HG02981 (cell line): ENCODE data around the gene SMARCA4.

Experiments
- ATAC-seq: cut with Tn5 transposase; IDR thresholded peaks from one replicate; pipeline ENCODE4 v1.9.1; 2021; ENCODE audit warnings: mild to moderate bottlenecking, moderate library complexity; ENCODE audit not compliant: unreplicated experiment

SMARCA4 gene

GRCh38 chr19:11007385-11007784 lies 46.6 kb downstream of the SMARCA4 start:
- ATAC-seq, result no peak

- no peak for ATAC-seq
Measured at GRCh38 chr19:11007962-11008532, 47.2 kb downstream of the SMARCA4 start.

DNA sequence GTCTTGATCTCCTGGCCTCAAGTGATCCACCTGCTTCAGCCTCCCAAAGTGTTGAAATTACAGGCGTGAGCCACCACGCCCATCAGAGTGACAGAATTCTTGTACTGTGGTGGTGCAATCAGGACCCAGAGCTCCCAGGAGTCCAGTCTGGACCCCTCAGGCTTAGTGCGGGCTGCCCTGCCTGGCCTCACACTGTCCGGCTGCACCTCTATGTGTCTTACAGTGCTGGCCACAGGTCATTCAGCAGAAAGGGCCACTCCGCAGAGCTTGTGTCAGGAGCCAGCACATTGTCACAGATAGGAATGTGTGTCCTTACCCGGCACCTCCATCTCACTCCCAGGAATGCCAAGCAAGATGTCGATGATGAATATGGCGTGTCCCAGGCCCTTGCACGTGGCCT lies 49.2 kb downstream of the SMARCA4 start:
- no peak for ATAC-seq

DNA sequence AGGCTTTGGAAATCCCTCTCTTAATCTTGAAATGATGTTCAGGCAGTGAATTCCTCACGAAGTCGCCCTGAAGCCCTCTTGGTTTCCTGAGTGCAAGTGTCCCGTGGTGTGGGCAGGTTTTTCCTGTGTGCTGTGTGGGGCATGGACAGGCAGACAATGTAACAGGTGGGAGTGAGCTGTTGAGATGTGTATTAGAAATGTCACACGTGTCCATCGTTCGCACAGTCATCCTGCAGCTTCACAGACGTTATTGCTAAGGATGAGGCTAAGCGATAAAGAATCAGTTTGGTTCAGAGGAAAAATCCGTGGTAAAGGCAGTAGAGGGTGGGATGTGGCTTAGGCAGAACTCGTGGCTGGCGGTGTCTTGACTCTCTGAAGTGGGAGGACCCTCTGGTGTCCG lies 51.7 kb downstream of the SMARCA4 start:
- ATAC-seq, result no peak

GRCh38 chr19:11013771-11014170 lies 52.9 kb downstream of the SMARCA4 start:
- no peak for ATAC-seq

DNA sequence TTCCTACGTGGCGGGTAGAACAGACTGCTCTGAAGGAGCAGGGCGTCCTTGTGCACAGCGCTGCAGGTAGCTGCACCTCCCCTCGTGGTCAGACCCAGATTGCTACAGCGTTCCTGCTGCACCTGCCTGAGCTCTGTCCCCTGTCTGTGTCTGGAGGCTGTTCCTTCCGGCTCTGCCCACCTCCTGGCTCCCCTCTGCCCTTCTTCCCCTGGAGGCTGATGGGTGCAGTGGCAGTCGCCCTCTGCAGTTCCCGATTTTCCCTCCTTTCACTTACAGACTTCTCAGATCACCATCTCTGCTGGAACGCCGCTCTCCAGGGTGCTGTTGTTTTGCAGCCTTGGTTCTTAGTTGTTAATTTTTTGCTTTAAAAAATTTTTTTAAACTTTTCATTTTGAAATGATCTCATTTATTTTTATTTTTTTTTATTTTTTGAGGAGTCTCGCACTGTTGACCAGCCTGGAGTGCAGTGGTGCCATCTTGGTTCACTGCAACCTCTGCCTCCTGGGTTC lies 53.6 kb downstream of the SMARCA4 start:
- ATAC-seq, result no peak

GRCh38 chr19:11016631-11017030 lies 55.8 kb downstream of the SMARCA4 start:
- ATAC-seq, result no peak

- no peak for ATAC-seq
Measured at GRCh38 chr19:11017275-11018035, 56.6 kb downstream of the SMARCA4 start.

- ATAC-seq, result no peak
Measured at GRCh38 chr19:11018179-11018578, 57.3 kb downstream of the SMARCA4 start.

DNA sequence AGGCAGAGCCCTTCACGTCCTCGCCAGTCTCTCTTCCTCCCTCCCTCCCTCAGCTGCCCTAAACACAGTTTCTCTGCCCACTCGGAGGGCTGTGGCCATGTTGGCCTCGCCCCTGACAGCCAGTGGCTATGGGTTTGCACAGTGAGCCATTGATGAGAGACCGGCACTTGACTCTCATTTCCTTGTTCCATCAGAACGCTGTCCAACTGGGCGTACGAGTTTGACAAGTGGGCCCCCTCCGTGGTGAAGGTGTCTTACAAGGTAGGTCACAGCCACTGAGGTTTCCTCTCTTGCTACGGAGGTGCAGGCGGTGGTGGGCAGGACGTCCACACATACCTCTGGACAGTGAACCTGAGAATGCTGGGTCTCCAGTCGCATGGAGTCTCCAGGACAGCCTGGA lies 57.9 kb downstream of the SMARCA4 start:
- no peak for ATAC-seq

- no peak for ATAC-seq
Measured at GRCh38 chr19:11019262-11019661, 58.4 kb downstream of the SMARCA4 start.

- no peak for ATAC-seq
Measured at GRCh38 chr19:11019824-11020223, 59.0 kb downstream of the SMARCA4 start.

DNA sequence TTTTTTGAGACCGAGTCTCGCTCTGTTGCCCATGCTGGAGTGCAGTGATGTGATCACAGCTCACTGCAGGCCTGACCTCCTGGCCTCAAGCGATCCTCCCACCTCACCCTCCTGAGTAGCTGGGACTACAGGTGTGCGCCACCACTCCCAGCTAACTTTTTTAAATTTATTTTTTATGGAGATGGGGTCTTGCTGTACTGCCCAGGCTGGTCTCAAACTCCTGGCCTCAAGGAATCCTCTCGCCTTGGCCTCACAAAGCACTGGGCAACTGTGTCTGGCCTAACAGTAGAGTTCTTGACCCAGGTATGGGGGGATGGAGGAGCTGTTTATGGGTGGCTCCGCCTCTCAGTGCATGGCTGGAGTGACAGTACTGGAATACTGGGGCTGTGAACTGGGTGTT lies 59.6 kb downstream of the SMARCA4 start:
- ATAC-seq, result no peak

DNA sequence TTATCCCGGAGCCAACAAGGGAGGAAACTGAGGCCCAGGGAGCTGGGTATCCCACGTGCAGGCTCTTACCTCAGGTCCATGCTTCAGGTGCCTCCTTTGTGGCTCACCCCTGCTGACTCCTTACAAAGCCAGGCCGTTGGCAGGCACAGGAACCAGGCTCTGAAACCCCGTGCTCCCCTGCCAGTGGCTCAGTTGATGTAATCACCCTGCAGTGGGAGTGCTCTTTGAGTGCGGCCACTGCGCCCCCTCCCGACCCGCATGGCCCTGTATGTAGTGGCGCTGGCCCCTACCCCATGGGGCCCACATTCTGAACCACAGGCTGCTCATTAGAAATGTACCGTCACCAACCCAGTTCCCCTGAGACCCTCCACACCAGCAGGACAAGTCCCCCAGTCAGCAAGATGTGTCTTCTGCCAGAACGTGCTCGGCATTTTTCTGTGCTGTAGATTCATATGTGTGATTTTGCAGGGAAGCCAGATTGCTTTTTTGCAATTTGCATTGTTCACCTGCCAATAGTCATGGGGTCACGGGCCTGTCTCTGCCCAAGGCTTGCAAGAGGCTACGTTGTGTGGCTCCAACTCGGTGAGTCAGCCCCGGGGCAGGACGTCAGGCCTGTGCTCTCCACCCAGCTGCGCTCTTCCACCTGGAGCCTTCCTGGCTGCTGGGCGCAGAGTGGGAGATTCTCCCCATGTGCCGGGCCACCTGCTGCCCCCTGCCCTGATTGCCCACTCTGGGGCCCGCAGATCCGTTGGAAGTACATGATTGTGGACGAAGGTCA lies 60.3 kb downstream of the SMARCA4 start:
- ATAC-seq, result no peak

DNA sequence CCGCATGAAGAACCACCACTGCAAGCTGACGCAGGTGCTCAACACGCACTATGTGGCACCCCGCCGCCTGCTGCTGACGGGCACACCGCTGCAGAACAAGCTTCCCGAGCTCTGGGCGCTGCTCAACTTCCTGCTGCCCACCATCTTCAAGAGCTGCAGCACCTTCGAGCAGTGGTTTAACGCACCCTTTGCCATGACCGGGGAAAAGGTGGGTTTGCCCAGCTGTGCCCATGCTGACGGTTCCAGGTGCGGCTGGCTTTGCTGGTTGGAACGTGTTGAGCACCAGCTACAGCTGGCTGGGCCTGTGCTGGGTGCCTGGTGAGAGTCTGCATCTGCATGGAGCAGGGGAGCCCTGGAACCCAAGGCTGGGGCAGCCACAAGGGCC lies 60.9 kb downstream of the SMARCA4 start:
- no peak for ATAC-seq

GRCh38 chr19:11023016-11023415 lies 62.2 kb downstream of the SMARCA4 start:
- no peak for ATAC-seq

- ATAC-seq, result no peak
Measured at GRCh38 chr19:11023710-11024109, 62.9 kb downstream of the SMARCA4 start.

GRCh38 chr19:11024259-11024658 lies 63.4 kb downstream of the SMARCA4 start:
- no peak for ATAC-seq

DNA sequence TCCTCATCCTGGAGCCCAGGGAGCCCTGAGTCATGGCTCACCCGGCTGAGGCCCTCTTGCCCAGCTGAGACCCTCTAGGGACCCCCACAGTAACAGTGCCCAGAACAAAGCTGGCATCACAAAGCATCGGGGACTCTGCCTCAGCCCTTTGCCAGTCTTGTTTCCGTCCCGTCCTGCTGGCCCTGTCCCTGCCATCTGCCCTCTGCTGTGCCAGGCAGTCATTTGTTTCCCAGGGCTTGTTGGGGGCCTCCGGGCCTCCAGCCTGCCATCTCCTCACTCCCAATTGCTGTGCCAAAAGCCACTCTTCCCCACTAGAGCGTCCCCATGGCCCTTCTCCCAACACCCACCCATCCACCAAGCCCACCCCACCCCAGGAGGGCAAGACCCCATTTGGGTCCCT lies 64.2 kb downstream of the SMARCA4 start:
- no peak for ATAC-seq

DNA sequence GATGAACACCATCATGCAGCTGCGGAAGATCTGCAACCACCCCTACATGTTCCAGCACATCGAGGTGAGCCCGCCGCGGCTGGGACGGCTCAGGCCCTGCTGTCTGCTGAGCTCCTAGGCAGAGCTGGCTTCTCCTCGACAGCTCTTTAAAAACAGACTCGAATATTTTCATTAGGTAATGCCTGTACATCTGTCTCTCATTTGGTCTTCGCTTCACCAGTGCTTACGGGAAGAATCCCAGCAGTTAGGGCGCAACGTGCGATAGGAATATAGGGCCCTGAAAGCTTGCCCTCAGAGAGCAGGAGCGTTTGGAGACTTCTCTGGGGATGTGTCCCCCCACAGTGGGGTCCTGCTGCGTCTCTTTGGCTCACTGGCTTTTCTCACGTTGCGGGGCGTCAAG lies 64.6 kb downstream of the SMARCA4 start:
- no peak for ATAC-seq

DNA sequence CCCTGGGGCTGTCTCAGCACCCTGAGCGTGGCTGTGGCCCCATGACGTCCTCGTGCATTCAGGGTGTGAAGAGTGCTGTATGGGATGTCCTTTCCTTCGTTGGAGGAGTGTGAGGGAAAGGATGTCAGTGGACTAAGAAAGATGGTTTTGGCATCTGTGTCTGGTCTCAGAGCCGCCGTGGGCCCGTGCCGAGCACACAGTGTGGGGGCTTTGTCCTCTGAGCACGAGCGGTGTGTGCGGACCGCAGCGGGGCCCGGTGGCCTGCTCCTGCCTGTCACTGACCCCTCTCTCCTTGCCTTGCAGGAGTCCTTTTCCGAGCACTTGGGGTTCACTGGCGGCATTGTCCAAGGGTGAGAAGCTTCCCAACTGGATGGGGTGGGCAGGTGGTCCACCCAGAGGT lies 65.2 kb downstream of the SMARCA4 start:
- no peak for ATAC-seq

DNA sequence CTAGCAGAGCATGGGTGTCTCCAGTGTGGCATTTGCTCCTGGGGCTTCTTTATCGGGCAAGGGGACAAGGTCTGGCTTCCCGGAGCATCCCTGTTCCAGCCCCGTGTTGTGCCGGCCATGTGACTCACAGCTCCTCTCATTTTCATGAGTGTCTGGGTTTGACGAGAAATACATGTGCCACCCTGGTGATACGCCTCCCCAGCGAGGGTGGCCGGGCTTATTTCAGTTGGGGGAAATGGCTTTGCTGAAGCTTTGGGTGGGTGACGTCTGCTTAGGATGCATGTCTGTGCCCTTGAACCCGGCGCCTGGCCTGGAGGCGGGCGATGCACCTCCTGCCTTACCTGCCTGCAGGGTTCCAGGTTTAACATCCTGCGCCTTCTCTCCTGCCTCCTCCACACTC lies 66.6 kb downstream of the SMARCA4 start:
- ATAC-seq, result no peak
